CD8-positive, alpha-beta memory T cell (primary cell): Measurements from ENCODE around the gene RASGRP3. TPM values are rescaled to one million over a fixed set of nuclear protein-coding genes. Genes with fewer than 3 reads are reported as not detected.

Experiments
- CTCF ChIA-PET: fragments of 350-600 bp; sonication (Branson Sonifier 250); formaldehyde crosslinking; loops from one replicate; lab custom pipeline; 2021; ENCODE audit warnings: antibody characterized with exemption; lab: Charles Lee
- POLR2A ChIA-PET: fragments of 350-600 bp; sonication (Branson Sonifier 250); formaldehyde crosslinking; loops from one replicate; lab custom pipeline; 2021; ENCODE audit warnings: antibody characterized with exemption; lab: Charles Lee
- DNase-seq, 5 donors: peaks; one replicate each; pipeline versions ENCODE4 v3.0.0 to v3.0.0-alpha.2; 2020 to 2022; ENCODE audit warnings: mixed read lengths in 1 of 5
- H3K27ac ChIP-seq: one replicate; pipeline ENCODE4 v1.7.0; 2013; ENCODE audit warnings: low read depth, mild to moderate bottlenecking, low read length, moderate library complexity
- H3K27me3 ChIP-seq: 2 replicates; pipeline ENCODE4 v1.7.0; 2013; ENCODE audit warnings: low read length, mild to moderate bottlenecking; ENCODE audit not compliant: insufficient read depth, poor library complexity, severe bottlenecking
- H3K36me3 ChIP-seq: 2 replicates; pipeline ENCODE4 v1.7.0; 2013; ENCODE audit warnings: mild to moderate bottlenecking, low read length, moderate library complexity; ENCODE audit not compliant: insufficient read depth
- H3K4me1 ChIP-seq: 2 replicates; pipeline ENCODE4 v1.7.0; 2013; ENCODE audit warnings: mild to moderate bottlenecking, low read length, moderate library complexity; ENCODE audit not compliant: insufficient read depth
- H3K4me3 ChIP-seq: 2 replicates; pipeline ENCODE4 v1.7.0; 2013; ENCODE audit warnings: mild to moderate bottlenecking, low read length
- H3K9me3 ChIP-seq: 2 replicates; pipeline ENCODE4 v1.7.0; 2013; ENCODE audit warnings: mild to moderate bottlenecking, low read length
- H3K27ac Mint-ChIP-seq, 8 donors: one replicate each; pipeline ENCODE4 v1.8.0; 2020 to 2021; ENCODE audit warnings: mixed read lengths in 8 of 8, mild to moderate bottlenecking in 6 of 8, inconsistent platforms in 3 of 8, moderate library complexity in 3 of 8
- H3K27me3 Mint-ChIP-seq, 2 donors: one replicate each; pipeline ENCODE4 v1.8.0; 2020 to 2021; ENCODE audit warnings: mixed read lengths in 2 of 2, mild to moderate bottlenecking in 1 of 2, moderate library complexity in 1 of 2
- H3K36me3 Mint-ChIP-seq, 3 donors: one replicate each; pipeline ENCODE4 v1.8.0; 2020 to 2021; ENCODE audit warnings: mixed read lengths in 3 of 3, inconsistent platforms in 1 of 3, mild to moderate bottlenecking in 1 of 3
- H3K4me1 Mint-ChIP-seq, 3 donors: one replicate each; pipeline ENCODE4 v1.8.0; 2020 to 2021; ENCODE audit warnings: mixed read lengths in 3 of 3, inconsistent platforms in 1 of 3, mild to moderate bottlenecking in 1 of 3
- H3K4me3 Mint-ChIP-seq, 7 donors: one replicate each; pipeline ENCODE4 v1.8.0; 2020 to 2021; ENCODE audit warnings: mixed read lengths in 7 of 7, mild to moderate bottlenecking in 6 of 7, moderate library complexity in 4 of 7, inconsistent platforms in 2 of 7
- H3K9me3 Mint-ChIP-seq, 5 donors: one replicate each; pipeline ENCODE4 v1.8.0; 2020 to 2022; ENCODE audit warnings: mixed read lengths in 5 of 5, mild to moderate bottlenecking in 3 of 5, moderate library complexity in 2 of 5, inconsistent platforms in 1 of 5
- polyA plus RNA-seq: library from polyadenylated mRNA; unstranded; fragments of 300-500 nt; fragmentation: Illumina TruSeq; gene quantifications from one replicate; pipeline ENCODE4 v1.2.3, GENCODE V29; 2021
- total RNA-seq, 2 experiments: library from RNA; stranded (reverse); gene quantifications; one replicate each; pipeline ENCODE4 v1.2.3, GENCODE V29; 2021

Gene RASGRP3, protein sequence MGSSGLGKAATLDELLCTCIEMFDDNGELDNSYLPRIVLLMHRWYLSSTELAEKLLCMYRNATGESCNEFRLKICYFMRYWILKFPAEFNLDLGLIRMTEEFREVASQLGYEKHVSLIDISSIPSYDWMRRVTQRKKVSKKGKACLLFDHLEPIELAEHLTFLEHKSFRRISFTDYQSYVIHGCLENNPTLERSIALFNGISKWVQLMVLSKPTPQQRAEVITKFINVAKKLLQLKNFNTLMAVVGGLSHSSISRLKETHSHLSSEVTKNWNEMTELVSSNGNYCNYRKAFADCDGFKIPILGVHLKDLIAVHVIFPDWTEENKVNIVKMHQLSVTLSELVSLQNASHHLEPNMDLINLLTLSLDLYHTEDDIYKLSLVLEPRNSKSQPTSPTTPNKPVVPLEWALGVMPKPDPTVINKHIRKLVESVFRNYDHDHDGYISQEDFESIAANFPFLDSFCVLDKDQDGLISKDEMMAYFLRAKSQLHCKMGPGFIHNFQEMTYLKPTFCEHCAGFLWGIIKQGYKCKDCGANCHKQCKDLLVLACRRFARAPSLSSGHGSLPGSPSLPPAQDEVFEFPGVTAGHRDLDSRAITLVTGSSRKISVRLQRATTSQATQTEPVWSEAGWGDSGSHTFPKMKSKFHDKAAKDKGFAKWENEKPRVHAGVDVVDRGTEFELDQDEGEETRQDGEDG
- total RNA-seq, result 1 to 10 TPM; 3.1 to 3.5 TPM
- polyA plus RNA-seq, result 3.6 TPM

GRCh38 chr2:33476131-33476792 is at the start of gene RASGRP3:
TSS of gene RASGRP3 (plus strand) at chr2:33476649. CDS start at chr2:33515137, 38,488 bp downstream.
- H3K4me1 Mint-ChIP-seq, result peaks cover 22 to 38% (median 37%) of the 10 kb centered on the region in 3 donors
- CTCF ChIA-PET, result interaction anchor here (0.7 to 2.8 kb wide), 17 partner anchors 9 to 620 kb away, joined by 3 to 33 read pairs (median 4); partner anchors contain the start of gene FAM98A
- Histone ChIP-seq H3K27ac (peak within 1 kb of the TSS; percentile 91), H3K4me1 (peaks cover 20% of the 10 kb centered on the region), H3K9me3 (no peaks in the 10 kb centered on the region), H3K4me3 (peak within 1 kb of the TSS; percentile 74), H3K27me3 (no peaks in the 10 kb centered on the region), H3K36me3 (no peaks in the 10 kb centered on the region)
- H3K27me3 Mint-ChIP-seq, result no peaks in the 10 kb centered on the region
- DNase-seq, result peak in 4 of 5 donors; percentile 38 to 75 (median 56)
- H3K36me3 Mint-ChIP-seq, result peaks cover 0 to 9% (median 2%) of the 10 kb centered on the region in 3 donors
- peak within 1 kb of the TSS; percentile 94 to 99 (median 97) for H3K27ac Mint-ChIP-seq
- POLR2A ChIA-PET, result interaction anchor here (0.9 to 1.9 kb wide), 4 partner anchors 21 to 123 kb away, joined by 5 to 12 read pairs (median 6); partner anchors contain the start of gene FAM98A
- no peaks in the 10 kb centered on the region for H3K9me3 Mint-ChIP-seq
- peak within 1 kb of the TSS; percentile 90 to 98 (median 94) for H3K4me3 Mint-ChIP-seq

GRCh38 chr2:33426666-33427231 is 49.7 kb upstream of the RASGRP3 start:
- Histone ChIP-seq H3K27ac (no peak overlapping the region), H3K4me3 (no peak overlapping the region)
- POLR2A ChIA-PET, result no interaction called here

GRCh38 chr2:33430077-33430476 is 46.4 kb upstream of the RASGRP3 start:
- Mint-ChIP-seq H3K36me3 (no peaks in the 10 kb centered on the region), H3K4me1 (no peaks in the 10 kb centered on the region), H3K27ac (no peak overlapping the region), H3K27me3 (peaks cover 3 to 17% of the 10 kb centered on the region in 2 donors), H3K4me3 (no peak overlapping the region), H3K9me3 (no peaks in the 10 kb centered on the region)
- no peaks in the 10 kb centered on the region for H3K27me3 ChIP-seq
- POLR2A ChIA-PET, result no interaction called here
- CTCF ChIA-PET, result no interaction called here
- no peaks in the 10 kb centered on the region for H3K4me1 ChIP-seq
- H3K27ac ChIP-seq, result no peak overlapping the region
- H3K9me3 ChIP-seq, result no peaks in the 10 kb centered on the region
- H3K36me3 ChIP-seq, result no peaks in the 10 kb centered on the region
- no peak for DNase-seq
- no peak overlapping the region for H3K4me3 ChIP-seq

More at GRCh38 chr2:33426666-33427231, 49.7 kb upstream of the RASGRP3 start:
- H3K27me3 ChIP-seq, result no peaks in the 10 kb centered on the region
- H3K36me3 Mint-ChIP-seq, result no peaks in the 10 kb centered on the region
- DNase-seq, result no peak
- no peaks in the 10 kb centered on the region for H3K4me1 Mint-ChIP-seq
- H3K27me3 Mint-ChIP-seq, result peaks cover 3 to 4% of the 10 kb centered on the region in 2 donors
- no peaks in the 10 kb centered on the region for H3K36me3 ChIP-seq
- H3K4me1 ChIP-seq, result no peaks in the 10 kb centered on the region
- no peak overlapping the region for H3K27ac Mint-ChIP-seq
- no peak overlapping the region for H3K4me3 Mint-ChIP-seq
- H3K9me3 ChIP-seq, result no peaks in the 10 kb centered on the region
- CTCF ChIA-PET, result no interaction called here
- no peaks in the 10 kb centered on the region for H3K9me3 Mint-ChIP-seq

- ChIA-PET CTCF (no interaction called here), POLR2A (no interaction called here)
- Mint-ChIP-seq H3K4me1 (no peaks in the 10 kb centered on the region), H3K9me3 (no peaks in the 10 kb centered on the region), H3K27ac (no peak overlapping the region), H3K4me3 (no peak overlapping the region), H3K27me3 (peaks cover 3 to 18% of the 10 kb centered on the region in 2 donors), H3K36me3 (no peaks in the 10 kb centered on the region)
- no peaks in the 10 kb centered on the region for H3K4me1 ChIP-seq
- no peak for DNase-seq
- no peaks in the 10 kb centered on the region for H3K9me3 ChIP-seq
- H3K36me3 ChIP-seq, result no peaks in the 10 kb centered on the region
- H3K27ac ChIP-seq, result no peak overlapping the region
- no peaks in the 10 kb centered on the region for H3K27me3 ChIP-seq
- no peak overlapping the region for H3K4me3 ChIP-seq
Observed at GRCh38 chr2:33430856-33431255, 45.6 kb upstream of the RASGRP3 start.

DNA sequence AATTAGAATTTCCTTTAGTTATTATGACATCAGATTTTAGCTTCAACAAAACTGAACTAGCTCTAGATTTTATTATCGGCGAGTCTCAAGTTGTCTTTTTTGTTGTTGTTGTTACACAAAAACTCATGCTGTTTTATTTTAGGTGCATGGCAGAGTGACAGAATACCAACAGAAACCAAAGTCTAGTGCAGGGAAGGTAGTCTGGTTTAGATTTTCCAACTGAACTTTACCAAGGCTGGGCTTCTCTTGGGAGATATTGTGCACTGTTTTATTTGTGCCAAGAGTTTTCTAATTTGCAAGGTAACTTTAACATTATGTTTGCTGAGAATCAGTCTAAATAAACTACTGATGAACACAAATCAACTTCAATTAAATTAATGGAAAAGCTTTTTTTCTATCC is 43.6 kb upstream of the RASGRP3 start:
- H3K27ac Mint-ChIP-seq, result no peak overlapping the region
- no peak overlapping the region for H3K27ac ChIP-seq
- H3K4me1 ChIP-seq, result no peaks in the 10 kb centered on the region
- no peaks in the 10 kb centered on the region for H3K4me1 Mint-ChIP-seq
- H3K4me3 ChIP-seq, result no peak overlapping the region
- peaks cover 6 to 33% of the 10 kb centered on the region in 2 donors for H3K27me3 Mint-ChIP-seq
- POLR2A ChIA-PET, result no interaction called here
- H3K36me3 Mint-ChIP-seq, result no peaks in the 10 kb centered on the region
- CTCF ChIA-PET, result no interaction called here
- H3K9me3 ChIP-seq, result no peaks in the 10 kb centered on the region
- H3K4me3 Mint-ChIP-seq, result no peak overlapping the region
- no peaks in the 10 kb centered on the region for H3K36me3 ChIP-seq
- no peak for DNase-seq
- no peaks in the 10 kb centered on the region for H3K27me3 ChIP-seq
- no peaks in the 10 kb centered on the region for H3K9me3 Mint-ChIP-seq

- no peak for DNase-seq
- Mint-ChIP-seq H3K9me3 (no peaks in the 10 kb centered on the region), H3K27me3 (peaks cover 6 to 33% of the 10 kb centered on the region in 2 donors), H3K27ac (no peak overlapping the region), H3K4me3 (no peak overlapping the region), H3K4me1 (no peaks in the 10 kb centered on the region), H3K36me3 (no peaks in the 10 kb centered on the region)
- H3K4me1 ChIP-seq, result no peaks in the 10 kb centered on the region
- H3K36me3 ChIP-seq, result no peaks in the 10 kb centered on the region
- H3K9me3 ChIP-seq, result no peaks in the 10 kb centered on the region
- no peaks in the 10 kb centered on the region for H3K27me3 ChIP-seq
- no peak overlapping the region for H3K27ac ChIP-seq
- ChIA-PET POLR2A (no interaction called here), CTCF (interaction anchor here (1.3 kb wide), 1 partner anchor 14 kb away, joined by 3 read pairs; no protein-coding TSS in a partner anchor)
- no peak overlapping the region for H3K4me3 ChIP-seq
Observed at GRCh38 chr2:33433279-33434235, 42.9 kb upstream of the RASGRP3 start.

DNA sequence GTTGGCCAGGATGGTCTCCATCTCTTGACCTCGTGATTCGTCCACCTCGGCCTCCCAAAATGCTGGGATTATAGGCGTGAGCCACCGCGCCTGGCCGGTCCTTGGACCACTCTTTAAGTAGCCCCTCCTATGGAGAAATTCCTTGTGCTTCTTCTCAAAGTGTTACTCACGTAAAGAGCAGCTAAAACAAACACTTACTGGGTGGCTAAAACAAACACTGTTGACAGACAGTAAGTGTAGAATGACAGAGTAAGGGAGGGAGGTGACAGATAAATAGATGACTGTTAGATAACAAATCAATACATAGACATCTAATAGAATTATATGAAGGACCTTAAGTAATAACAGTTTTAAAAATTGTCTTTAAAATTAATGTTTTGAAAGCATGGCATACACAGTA is 40.9 kb upstream of the RASGRP3 start:
- POLR2A ChIA-PET, result no interaction called here
- Mint-ChIP-seq H3K36me3 (no peaks in the 10 kb centered on the region), H3K4me1 (no peaks in the 10 kb centered on the region), H3K27me3 (peaks cover 9 to 42% of the 10 kb centered on the region in 2 donors), H3K27ac (no peak overlapping the region), H3K4me3 (no peak overlapping the region), H3K9me3 (no peaks in the 10 kb centered on the region)
- CTCF ChIA-PET, result no interaction called here
- H3K9me3 ChIP-seq, result no peaks in the 10 kb centered on the region
- no peak for DNase-seq
- no peak overlapping the region for H3K4me3 ChIP-seq
- H3K36me3 ChIP-seq, result no peaks in the 10 kb centered on the region
- no peaks in the 10 kb centered on the region for H3K4me1 ChIP-seq
- H3K27ac ChIP-seq, result no peak overlapping the region
- no peaks in the 10 kb centered on the region for H3K27me3 ChIP-seq
